Hepatic stellate cell (primary cell): ENCODE measurements around the gene TBC1D13.
"Not testable (repeated sequence)": the region's sequence is repeated elsewhere in the genome, so short reads cannot be mapped to it uniquely, and the experiment has no call there.

Experiments
- DNase-seq: peaks from one replicate; pipeline ENCODE4 v3.0.0; 2011; ENCODE audit warnings: low spot score

Gene TBC1D13

GRCh38 chr9:128786681-128787601 is at the start of gene TBC1D13:
TSS of gene TBC1D13 (plus strand) at chr9:128787253. CDS start at chr9:128787354, 101 bp downstream.
- DNase-seq = peak; percentile 92

- DNase-seq = no peak
Measured at GRCh38 chr9:128742401-128742800, 44.7 kb upstream of the TBC1D13 start.

- DNase-seq = no peak
Measured at GRCh38 chr9:128743421-128743820, 43.6 kb upstream of the TBC1D13 start.

- DNase-seq = no peak
Measured at GRCh38 chr9:128747241-128747640, 39.8 kb upstream of the TBC1D13 start.

GRCh38 chr9:128750926-128751595 is 36.0 kb upstream of the TBC1D13 start:
- DNase-seq = no peak

GRCh38 chr9:128753627-128754026 is 33.4 kb upstream of the TBC1D13 start:
- no peak for DNase-seq

GRCh38 chr9:128757602-128758001 is 29.5 kb upstream of the TBC1D13 start:
- no peak for DNase-seq

GRCh38 chr9:128762671-128763449 is 24.2 kb upstream of the TBC1D13 start:
- no peak for DNase-seq

GRCh38 chr9:128764361-128764760 is 22.7 kb upstream of the TBC1D13 start:
- no peak for DNase-seq

- no peak for DNase-seq
Measured at GRCh38 chr9:128765499-128765898, 21.6 kb upstream of the TBC1D13 start.

GRCh38 chr9:128768606-128769005 is 18.4 kb upstream of the TBC1D13 start:
- no peak for DNase-seq

GRCh38 chr9:128770286-128771030 is 16.6 kb upstream of the TBC1D13 start:
- no peak for DNase-seq

- peak; percentile 45 for DNase-seq
Measured at GRCh38 chr9:128771094-128771721, 15.8 kb upstream of the TBC1D13 start.

- peak; percentile 98 for DNase-seq
Measured at GRCh38 chr9:128771745-128772519, 15.1 kb upstream of the TBC1D13 start, which contains the start of gene ZER1. TSS of gene ZER1 (minus strand) at chr9:128771927. CDS start at chr9:128755565, 16,362 bp downstream.

GRCh38 chr9:128773049-128773448 is 14.0 kb upstream of the TBC1D13 start:
- no peak for DNase-seq

GRCh38 chr9:128774804-128775203 is 12.2 kb upstream of the TBC1D13 start:
- DNase-seq = no peak

- DNase-seq = not testable (repeated sequence)
Measured at GRCh38 chr9:128780093-128780492, 7.0 kb upstream of the TBC1D13 start.

- DNase-seq = no peak
Measured at GRCh38 chr9:128781187-128782070, 5.6 kb upstream of the TBC1D13 start.

- DNase-seq = no peak
Measured at GRCh38 chr9:128782669-128783068, 4.4 kb upstream of the TBC1D13 start.
